DOHH2 (cell line): ENCODE data around the gene GFOD2.

Experiments
- H3F3A ChIP-seq: fragments of 200-600 bp; sonication (generic), shearing (Covaris generic); 2 replicates; pipeline ENCODE4 v1.6.0; 2016; ENCODE audit warnings: antibody characterized with exemption, mild to moderate bottlenecking; ENCODE audit not compliant: control insufficient read depth, insufficient read depth
- H3K27ac ChIP-seq: fragments of 200-600 bp; sonication (generic); 2 replicates; pipeline ENCODE4 v1.5.1; 2014; ENCODE audit warnings: low read depth, mild to moderate bottlenecking, low read length, moderate library complexity
- H3K27me3 ChIP-seq: fragments of 200-600 bp; sonication (generic); 2 replicates; pipeline ENCODE4 v1.6.1; 2014; ENCODE audit warnings: mild to moderate bottlenecking, low read length, mixed read lengths; ENCODE audit not compliant: control insufficient read depth
- H3K36me3 ChIP-seq: fragments of 200-600 bp; sonication (generic); 2 replicates; pipeline ENCODE4 v1.6.1; 2014; ENCODE audit warnings: mild to moderate bottlenecking, low read length, moderate library complexity, mixed read lengths; ENCODE audit not compliant: control insufficient read depth
- H3K4me1 ChIP-seq: fragments of 200-600 bp; sonication (generic); 2 replicates; pipeline ENCODE4 v1.6.1; 2014; ENCODE audit warnings: mild to moderate bottlenecking, low read length, mixed read lengths; ENCODE audit not compliant: control insufficient read depth
- H3K4me2 ChIP-seq: fragments of 200-600 bp; sonication (generic); 2 replicates; pipeline ENCODE4 v1.6.0; 2014; ENCODE audit warnings: mild to moderate bottlenecking, low read length, moderate library complexity
- H3K4me3 ChIP-seq: fragments of 200-600 bp; sonication (generic); 2 replicates; pipeline ENCODE4 v1.5.1; 2014; ENCODE audit warnings: mild to moderate bottlenecking, low read length, mixed read lengths
- H3K79me2 ChIP-seq: fragments of 200-600 bp; sonication (generic); 2 replicates; pipeline ENCODE4 v1.6.1; 2014; ENCODE audit warnings: mild to moderate bottlenecking, low read length, mixed read lengths; ENCODE audit not compliant: control insufficient read depth
- H3K9me2 ChIP-seq: fragments of 200-600 bp; sonication (generic); replicated peaks from 2 replicates; pipeline ENCODE4 v1.6.1; 2014; ENCODE audit warnings: mild to moderate bottlenecking, low read length, mixed read lengths; ENCODE audit not compliant: control insufficient read depth
- H3K9me3 ChIP-seq: fragments of 200-600 bp; sonication (generic); 2 replicates; pipeline ENCODE4 v1.6.1; 2014; ENCODE audit warnings: antibody characterized with exemption, low read length, mixed read lengths; ENCODE audit not compliant: control insufficient read depth, insufficient read depth
- H4K20me1 ChIP-seq: fragments of 200-600 bp; sonication (generic); 2 replicates; pipeline ENCODE4 v1.6.0; 2014; ENCODE audit warnings: low read depth, mild to moderate bottlenecking, antibody characterized with exemption, low read length, moderate library complexity; ENCODE audit not compliant: control insufficient read depth, insufficient read depth
- CTCF ChIP-seq: fragments of 200-600 bp; sonication (generic); IDR thresholded peaks from one replicate; pipeline ENCODE4 v1.5.1; 2014; ENCODE audit warnings: antibody characterized with exemption, mild to moderate bottlenecking, low read depth, low read length; ENCODE audit not compliant: poor library complexity, severe bottlenecking
- EZH2phosphoT487 ChIP-seq: fragments of 200-600 bp; sonication (generic); IDR thresholded peaks from 2 replicates; pipeline ENCODE4 v1.6.1; 2017; ENCODE audit warnings: borderline replicate concordance, mild to moderate bottlenecking, antibody characterized with exemption, low read length, moderate library complexity, mixed read lengths

Gene GFOD2

GRCh38 chr16:67730326-67730725 lies 11.2 kb upstream of the GFOD2 start:
- TF ChIP-seq CTCF (no peak), EZH2phosphoT487 (no peak)
- Histone ChIP-seq H3K79me2 (no peaks in the 10 kb centered on the region), H3K9me3 (no peaks in the 10 kb centered on the region), H3K27ac (no peak overlapping the region), H3K4me2 (no peak overlapping the region), H3K4me3 (no peak overlapping the region), H3K27me3 (no peaks in the 10 kb centered on the region), H4K20me1 (no peaks in the 10 kb centered on the region), H3K4me1 (no peaks in the 10 kb centered on the region), H3K9me2 (no peaks in the 10 kb centered on the region), H3K36me3 (peaks cover 25% of the 10 kb centered on the region), H3F3A (no peaks in the 10 kb centered on the region)

GRCh38 chr16:67729636-67730248 lies 10.6 kb upstream of the GFOD2 start:
- H3K4me3 ChIP-seq: no peak overlapping the region
- no peaks in the 10 kb centered on the region for H3F3A ChIP-seq
- TF ChIP-seq CTCF (no peak), EZH2phosphoT487 (no peak)
- no peaks in the 10 kb centered on the region for H3K79me2 ChIP-seq
- no peaks in the 10 kb centered on the region for H3K9me2 ChIP-seq
- no peak overlapping the region for H3K4me2 ChIP-seq
- H3K4me1 ChIP-seq: no peaks in the 10 kb centered on the region
- no peaks in the 10 kb centered on the region for H3K9me3 ChIP-seq
- H3K36me3 ChIP-seq: peaks cover 29% of the 10 kb centered on the region
- H4K20me1 ChIP-seq: no peaks in the 10 kb centered on the region
- no peak overlapping the region for H3K27ac ChIP-seq
- H3K27me3 ChIP-seq: no peaks in the 10 kb centered on the region

GRCh38 chr16:67727521-67728485 lies 8.7 kb upstream of the GFOD2 start:
- Histone ChIP-seq H4K20me1 (no peaks in the 10 kb centered on the region), H3K27me3 (no peaks in the 10 kb centered on the region), H3K4me3 (no peak overlapping the region), H3F3A (no peaks in the 10 kb centered on the region), H3K36me3 (peaks cover 32% of the 10 kb centered on the region), H3K79me2 (no peaks in the 10 kb centered on the region), H3K4me2 (no peak overlapping the region), H3K9me3 (no peaks in the 10 kb centered on the region), H3K9me2 (no peaks in the 10 kb centered on the region), H3K27ac (no peak overlapping the region), H3K4me1 (peaks cover 9% of the 10 kb centered on the region)
- TF ChIP-seq EZH2phosphoT487: no peak
- TF ChIP-seq CTCF: no peak
